ENCODE data around the gene NAGLU.

DNA sequence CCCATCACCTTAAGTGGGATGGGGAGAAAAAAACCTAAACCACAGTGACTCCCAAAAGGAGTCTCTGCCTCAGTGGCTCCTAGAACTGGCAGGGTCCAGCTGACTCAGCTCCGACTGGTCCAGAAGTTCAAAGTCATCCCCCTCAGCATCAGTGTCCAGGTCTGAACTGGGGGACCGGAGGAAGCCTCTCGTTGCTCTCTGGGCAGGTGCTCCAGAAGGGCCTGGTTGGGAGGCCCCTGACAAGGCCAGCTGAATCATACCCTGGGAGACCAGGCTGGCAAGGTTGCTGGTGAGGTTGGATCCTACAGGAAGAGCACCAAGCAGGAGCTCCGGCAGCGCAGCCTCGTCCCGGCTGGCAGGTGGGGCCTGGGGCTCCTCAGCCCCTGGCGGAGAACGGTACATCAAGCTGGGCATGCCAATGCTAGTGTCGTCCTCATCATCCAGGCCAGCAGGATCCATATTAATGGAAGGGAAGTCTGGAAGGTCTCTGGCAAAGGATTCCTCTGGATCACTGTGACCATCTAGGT lies 45.8 kb downstream of the NAGLU start:
- no peak for TF ChIP-seq EZH2 (IDR thresholded peaks at IDR 0.05)
- TF ChIP-seq, protein P1, sequence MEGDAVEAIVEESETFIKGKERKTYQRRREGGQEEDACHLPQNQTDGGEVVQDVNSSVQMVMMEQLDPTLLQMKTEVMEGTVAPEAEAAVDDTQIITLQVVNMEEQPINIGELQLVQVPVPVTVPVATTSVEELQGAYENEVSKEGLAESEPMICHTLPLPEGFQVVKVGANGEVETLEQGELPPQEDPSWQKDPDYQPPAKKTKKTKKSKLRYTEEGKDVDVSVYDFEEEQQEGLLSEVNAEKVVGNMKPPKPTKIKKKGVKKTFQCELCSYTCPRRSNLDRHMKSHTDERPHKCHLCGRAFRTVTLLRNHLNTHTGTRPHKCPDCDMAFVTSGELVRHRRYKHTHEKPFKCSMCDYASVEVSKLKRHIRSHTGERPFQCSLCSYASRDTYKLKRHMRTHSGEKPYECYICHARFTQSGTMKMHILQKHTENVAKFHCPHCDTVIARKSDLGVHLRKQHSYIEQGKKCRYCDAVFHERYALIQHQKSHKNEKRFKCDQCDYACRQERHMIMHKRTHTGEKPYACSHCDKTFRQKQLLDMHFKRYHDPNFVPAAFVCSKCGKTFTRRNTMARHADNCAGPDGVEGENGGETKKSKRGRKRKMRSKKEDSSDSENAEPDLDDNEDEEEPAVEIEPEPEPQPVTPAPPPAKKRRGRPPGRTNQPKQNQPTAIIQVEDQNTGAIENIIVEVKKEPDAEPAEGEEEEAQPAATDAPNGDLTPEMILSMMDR (IDR thresholded peaks at IDR 0.05) = no peak
